Neutrophil (primary cell): ENCODE data around the gene RABEP2.
"Not testable (repeated sequence)": the region's sequence is repeated elsewhere in the genome, so short reads cannot be mapped to it uniquely, and the experiment has no call there.

Experiments used
- H3K27ac ChIP-seq: fragments of 200-600 bp; sonication (generic); 2 replicates; pipeline ENCODE4 v1.5.1; 2016; ENCODE audit warnings: mild to moderate bottlenecking, moderate library complexity
- H3K27me3 ChIP-seq: fragments of 200-600 bp; sonication (generic); 2 replicates; pipeline ENCODE4 v1.6.0; 2016; ENCODE audit warnings: mild to moderate bottlenecking
- H3K36me3 ChIP-seq: fragments of 200-600 bp; sonication (generic); 2 replicates; pipeline ENCODE4 v1.5.1; 2017
- H3K4me1 ChIP-seq, 2 experiments: fragments of 200-600 bp in 1 of 2; sonication (generic) in 1 of 2; 1 replicate in 1 of 2; 2 replicates in 1 of 2; pipeline versions ENCODE4 v1.5.1 to v1.6.1; 2013 to 2016; ENCODE audit warnings: low read depth in 1 of 2, low read length in 1 of 2, mild to moderate bottlenecking in 1 of 2, moderate library complexity in 1 of 2; ENCODE audit not compliant: control insufficient read depth in 1 of 2, insufficient read depth in 1 of 2
- H3K4me3 ChIP-seq, 2 experiments: fragments of 200-600 bp in 1 of 2; sonication (generic) in 1 of 2; 1 replicate in 1 of 2; 2 replicates in 1 of 2; pipeline ENCODE4 v1.5.1; 2013 to 2016; ENCODE audit warnings: low read depth in 1 of 2, low read length in 1 of 2, mild to moderate bottlenecking in 1 of 2, moderate library complexity in 1 of 2
- H3K9me3 ChIP-seq: fragments of 200-600 bp; sonication (generic); 2 replicates; pipeline ENCODE4 v1.5.1; 2016
- CTCF ChIP-seq: fragments of 200-600 bp; sonication (generic); IDR thresholded peaks from 2 replicates; pipeline ENCODE4 v1.5.1; 2016; ENCODE audit warnings: antibody characterized with exemption

The RABEP2 gene

GRCh38 chr16:28931801-28932225 is 6.8 kb upstream of the RABEP2 start, which contains the start of gene CD19:
TSS of gene CD19 (plus strand) at chr16:28931971. CDS start at chr16:28932001, 30 bp downstream.
- no peaks in the 10 kb centered on the region for H3K27me3 ChIP-seq
- TF ChIP-seq CTCF: no peak

GRCh38 chr16:28930652-28931051 is 5.6 kb upstream of the RABEP2 start:
- H3K27me3 ChIP-seq: no peaks in the 10 kb centered on the region
- H3K4me3 ChIP-seq: no peak overlapping the region
- H3K4me1 ChIP-seq: peaks cover 5 to 9% of the 10 kb centered on the region in 2 experiments
- TF ChIP-seq CTCF: no peak
- no peaks in the 10 kb centered on the region for H3K36me3 ChIP-seq
- no peaks in the 10 kb centered on the region for H3K9me3 ChIP-seq
- no peak overlapping the region for H3K27ac ChIP-seq

More at GRCh38 chr16:28931801-28932225, 6.8 kb upstream of the RABEP2 start, which contains the start of gene CD19:
- Histone ChIP-seq H3K4me3 (no peak within 1 kb of the TSS), H3K36me3 (no peaks in the 10 kb centered on the region), H3K9me3 (no peaks in the 10 kb centered on the region), H3K4me1 (peaks cover 9 to 13% of the 10 kb centered on the region in 2 experiments), H3K27ac (no peak within 1 kb of the TSS)

GRCh38 chr16:28930203-28930602 is 5.2 kb upstream of the RABEP2 start:
- Histone ChIP-seq H3K4me1 (peaks cover 8 to 12% of the 10 kb centered on the region in 2 experiments), H3K27me3 (no peaks in the 10 kb centered on the region), H3K9me3 (no peaks in the 10 kb centered on the region), H3K4me3 (no peak overlapping the region), H3K27ac (no peak overlapping the region), H3K36me3 (no peaks in the 10 kb centered on the region)
- no peak for TF ChIP-seq CTCF

- Histone ChIP-seq H3K4me1 (peaks cover 14 to 16% of the 10 kb centered on the region in 2 experiments), H3K9me3 (no peaks in the 10 kb centered on the region), H3K36me3 (peaks cover 4% of the 10 kb centered on the region), H3K4me3 (no peak overlapping the region), H3K27me3 (no peaks in the 10 kb centered on the region), H3K27ac (no peak overlapping the region)
- no peak for TF ChIP-seq CTCF
These were observed 2.8 kb upstream of the RABEP2 start for GRCh38 chr16:28927815-28928214.

GRCh38 chr16:28926284-28926683 is 1.2 kb upstream of the RABEP2 start:
- Histone ChIP-seq H3K4me1 (peaks cover 14 to 16% of the 10 kb centered on the region in 2 experiments), H3K4me3 (peak overlapping the region in 1 of 2 experiments; percentile 94)

GRCh38 chr16:28925386-28926228 is 569 bp upstream of the RABEP2 start:
- Histone ChIP-seq H3K4me3 (peak overlapping the region; percentile 91 to 94), H3K27me3 (no peaks in the 10 kb centered on the region), H3K9me3 (no peaks in the 10 kb centered on the region), H3K4me1 (peaks cover 14% of the 10 kb centered on the region in 2 experiments), H3K36me3 (peaks cover 4% of the 10 kb centered on the region), H3K27ac (peak overlapping the region; percentile 94)
- no peak for TF ChIP-seq CTCF

More at GRCh38 chr16:28926284-28926683, 1.2 kb upstream of the RABEP2 start:
- H3K36me3 ChIP-seq, H3K9me3 ChIP-seq, H3K27me3 ChIP-seq: not testable (repeated sequence)
- peak overlapping the region; percentile 94 for H3K27ac ChIP-seq
